K562 (cell line): ENCODE data around the gene PTGER3. TPM values are rescaled to one million over a fixed set of nuclear protein-coding genes. Genes with fewer than 3 reads are reported as not detected.

Experiments
- ATAC-seq: fragments of 200-7000 bp; cut with Tn5 transposase; 3 replicates; pipeline ENCODE4 v1.9.1; 2020; ENCODE audit warnings: moderate library complexity
- BruUV-seq: library from RNA; stranded (reverse); fragments of 400-500 nt; replicated peaks from 2 replicates; lab custom pipeline; 2021; lab: Mats Ljungman, UMichigan
- CTCF ChIA-PET: fragments of 300-600 bp; formaldehyde crosslinking; extraction: SDS; loops from one replicate; lab custom pipeline; 2021; ENCODE audit warnings: low intra/inter-chr PET ratio; lab: Yijun Ruan, JAX
- POLR2A ChIA-PET: fragments of 300-600, 350-650 bp; sonication (Branson Sonifier 250); formaldehyde crosslinking; extraction: SDS; loops from one replicate; lab custom pipeline; 2021; ENCODE audit warnings: antibody characterized with exemption, inconsistent platforms; lab: Yijun Ruan, JAX
- DNase-seq, 4 experiments: peaks; one replicate each; pipeline versions ENCODE4 v3.0.0 to v3.0.0-alpha.2; 2011 to 2018; ENCODE audit warnings: low spot score in 3 of 4, mixed read lengths in 3 of 4; ENCODE audit errors: extremely low read depth in 1 of 4
- FAIRE-seq: peaks from 2 replicates; lab custom pipeline; 2011; peaks lifted over from hg19 to GRCh38; lab: Jason Lieb, UNC
- H2AFZ ChIP-seq: 2 replicates; pipeline ENCODE4 v1.6.0; 2011; ENCODE audit warnings: low read depth, low read length, control low read depth, inconsistent platforms
- H3K27ac ChIP-seq: fragments of 200-600 bp; 3 replicates; pipeline ENCODE4 v1.8.0; 2011; ENCODE audit warnings: low read depth, mild to moderate bottlenecking, control low read depth, inconsistent platforms, low read length, moderate library complexity, mixed read lengths; ENCODE audit errors: extremely low read depth
- H3K27me3 ChIP-seq, 2 experiments: fragments of 300-600 bp in 1 of 2; 2 replicates in 1 of 2; 3 replicates in 1 of 2; pipeline versions ENCODE4 v1.6.0 to v1.8.0; 2011; ENCODE audit warnings: inconsistent platforms in 2 of 2, low read length in 2 of 2, mild to moderate bottlenecking in 1 of 2, mixed read lengths in 1 of 2, moderate library complexity in 1 of 2; ENCODE audit not compliant: control insufficient read depth in 2 of 2, insufficient read depth in 2 of 2
- H3K36me3 ChIP-seq: fragments of 300-600 bp; 3 replicates; pipeline ENCODE4 v1.8.0; 2011; ENCODE audit warnings: mild to moderate bottlenecking, low read length, inconsistent platforms; ENCODE audit not compliant: control insufficient read depth, insufficient read depth
- H3K4me1 ChIP-seq, 2 experiments: fragments of 200-600 bp in 1 of 2; replicated peaks in 1 of 2; 2 replicates in 1 of 2; 3 replicates in 1 of 2; pipeline versions ENCODE4 v1.5.1 to v1.8.0; 2011; ENCODE audit warnings: inconsistent platforms in 2 of 2, low read length in 2 of 2, mild to moderate bottlenecking in 1 of 2, mixed read lengths in 1 of 2, moderate library complexity in 1 of 2; ENCODE audit not compliant: control insufficient read depth in 2 of 2, insufficient read depth in 2 of 2
- H3K4me2 ChIP-seq: 2 replicates; pipeline ENCODE4 v1.6.1; 2011; ENCODE audit warnings: low read length, control low read depth, inconsistent platforms, mixed read lengths; ENCODE audit not compliant: insufficient read depth
- H3K4me3 ChIP-seq: fragments of 200-600 bp; sonication (generic), shearing (Covaris generic); 2 replicates; pipeline ENCODE4 v1.5.1; 2016; ENCODE audit warnings: control low read depth, inconsistent platforms
- H3K79me2 ChIP-seq: fragments of 200-600 bp; 3 replicates; pipeline ENCODE4 v1.8.0; 2011; ENCODE audit warnings: low read length, inconsistent platforms; ENCODE audit not compliant: control insufficient read depth, insufficient read depth
- H3K9ac ChIP-seq, 2 experiments: 2 replicates each; pipeline versions ENCODE4 v1.6.0 to v1.6.1; 2011; ENCODE audit warnings: low read depth in 2 of 2, low read length in 2 of 2, control low read depth in 1 of 2, inconsistent platforms in 1 of 2, mild to moderate bottlenecking in 1 of 2, mixed read lengths in 1 of 2; ENCODE audit not compliant: insufficient read depth in 1 of 2
- H3K9me1 ChIP-seq: one replicate; pipeline ENCODE4 v1.6.0; 2011; ENCODE audit warnings: inconsistent platforms, mild to moderate bottlenecking, low read length, moderate library complexity; ENCODE audit not compliant: control insufficient read depth, insufficient read depth
- H3K9me3 ChIP-seq: replicated peaks from 2 replicates; pipeline ENCODE4 v1.5.1; 2011; ENCODE audit warnings: low read depth, low read length, inconsistent platforms; ENCODE audit not compliant: control insufficient read depth, insufficient read depth
- H4K20me1 ChIP-seq: replicated peaks from 2 replicates; pipeline ENCODE4 v1.6.1; 2011; ENCODE audit warnings: low read length, inconsistent platforms, mixed read lengths; ENCODE audit not compliant: control insufficient read depth, insufficient read depth
- BMI1 ChIP-seq: fragments of 150-350 bp; IDR thresholded peaks from 2 replicates; pipeline ENCODE4 v1.6.1; 2014; ENCODE audit warnings: low read length
- CTCF ChIP-seq, 3 experiments: IDR thresholded peaks in 2 of 3; conservative IDR thresholded peaks in 1 of 3; 2 replicates each; pipeline ENCODE4 v1.5.1; 2011 to 2012; ENCODE audit warnings: low read length in 3 of 3, mild to moderate bottlenecking in 3 of 3, control low read depth in 2 of 3, improper control_type of control experiment in 1 of 3, inconsistent platforms in 1 of 3, low read depth in 1 of 3, mixed read lengths in 1 of 3, moderate library complexity in 1 of 3; ENCODE audit not compliant: insufficient read depth in 2 of 3
- POU5F1 ChIP-seq: fragments of 150-350 bp; IDR thresholded peaks from 2 replicates; pipeline ENCODE4 v1.6.1; 2014; ENCODE audit warnings: borderline replicate concordance, low read length, low read depth, mild to moderate bottlenecking; ENCODE audit not compliant: partially characterized antibody
- RAD21 ChIP-seq, 2 experiments: fragments of 250-450 bp in 1 of 2; fragments of 450-650 bp in 1 of 2; sonication (Bioruptor Pico) in 1 of 2; formaldehyde crosslinking in 1 of 2; IDR thresholded peaks in 1 of 2; conservative IDR thresholded peaks in 1 of 2; 2 replicates each; pipeline versions ENCODE4 v1.4.0 to v1.8.0; 2020 to 2022; ENCODE audit warnings: mild to moderate bottlenecking in 2 of 2, moderate library complexity in 1 of 2
- ZNF511 ChIP-seq: sonication (generic); formaldehyde crosslinking; IDR thresholded peaks from 2 replicates; pipeline ENCODE4 v1.8.0; 2022; ENCODE audit warnings: mild to moderate bottlenecking, missing genetic modification reagents
- ZNF75A ChIP-seq: fragments of 450-650 bp; formaldehyde crosslinking; IDR thresholded peaks from 2 replicates; pipeline ENCODE4 v1.4.0; 2020; ENCODE audit warnings: mild to moderate bottlenecking
- WGBS: fragments of 100-300 bp; shearing (Covaris generic); methylation state at CpG from one replicate; pipeline ENCODE4 v1.1.6; 2016; ENCODE audit warnings: low coverage, mixed read lengths; ENCODE audit not compliant: insufficient coverage; ENCODE audit errors: missing lambda C conversion rate; 5-methylcytosine and 5-hydroxymethylcytosine counted together
- in situ Hi-C: fragments of 300-500 bp; cut with MboI; formaldehyde crosslinking; loops from 4 replicates; pipeline ENCODE4 v1.15.0; 2018; ENCODE audit warnings: inconsistent platforms, mixed read lengths
- intact Hi-C: fragments of 100-400 bp; cut with micrococcal nuclease; formaldehyde crosslinking; loops from 2 replicates; pipeline ENCODE4 v1.14.2; 2022
- polyA plus RNA-seq, 8 experiments: library from polyadenylated mRNA; depleted of rRNA in 4 of 8; stranded (reverse) in 5 of 8; unstranded in 3 of 8; fragments of >200 nt; fragmentation: Nextera tagmentation in 2 of 8; fragmentation: Illumina TruSeq in 1 of 8; extraction: Ambion mirVana in 2 of 8; extraction: Trizol in 1 of 8; gene quantifications; 2 replicates each; pipeline versions ENCODE4 v1.2.1 to v1.2.3, GENCODE V29; 2011 to 2014; ENCODE audit warnings: inconsistent platforms in 1 of 8, missing spikeins in 1 of 8
- total RNA-seq, 7 experiments: library from RNA; depleted of rRNA in 6 of 7; stranded (reverse); fragments of >200 nt in 6 of 7; fragmentation: Illumina TruSeq in 2 of 7; extraction: Trizol in 2 of 7; gene quantifications; 2 replicates each; pipeline versions ENCODE4 v1.2.1 to v1.2.3, GENCODE V29; 2011 to 2021; ENCODE audit warnings: low replicate concordance in 1 of 7

PTGER3 gene
- total and polyA plus RNA-seq, 9 of the 15 experiments (the other 6 are each of a cell fraction or from before 2014, with no cell fraction given) = 3.8 to 28.5 (median 14.2) TPM

- peak; percentile 54 to 74 for TF ChIP-seq RAD21 (CRISPR knock-in tag; conservative IDR thresholded peaks at IDR 0.05 in 1 of 2, IDR thresholded peaks at IDR 0.05 in 1 of 2)
- peak in 1 of 3 experiments; percentile 54; a peak in 2 of 6 replicates for TF ChIP-seq CTCF (IDR thresholded peaks at IDR 0.05 in 2 of 3, conservative IDR thresholded peaks at IDR 0.05 in 1 of 3; ENCODE audit: insufficient read depth in 2 of 3, low read depth in 1 of 3, low read length in 3 of 3)
- TF ChIP-seq ZNF75A = no peak
- no peak for TF ChIP-seq POU5F1
These were observed 77.2 kb downstream of the PTGER3 start (continued) for GRCh38 chr1:70970407-70970806.

- intact Hi-C loops = no loop called here
- H3K9ac ChIP-seq = no peak overlapping the region
- H3K9me1 ChIP-seq = no peaks in the 10 kb centered on the region
- no peak overlapping the region for H3K4me2 ChIP-seq
- H3K27me3 ChIP-seq = no peaks in the 10 kb centered on the region
- H3K79me2 ChIP-seq = no peaks in the 10 kb centered on the region
- TF ChIP-seq BMI1 (no peak), ZNF511 (CRISPR knock-in tag) (no peak), CTCF (IDR thresholded peaks at IDR 0.05 in 2 of 3, conservative IDR thresholded peaks at IDR 0.05 in 1 of 3; ENCODE audit: insufficient read depth in 2 of 3, low read depth in 1 of 3, low read length in 3 of 3) (peak in 1 of 3 experiments; percentile 37; a peak in 2 of 6 replicates)
- POLR2A ChIA-PET = interaction anchor here (0.7 kb wide), 1 partner anchor 44 kb away, joined by 3 read pairs; no protein-coding TSS in a partner anchor
- CTCF ChIA-PET = no interaction called here
- in situ Hi-C loops = no loop called here
- no TSS peak for BruUV-seq
- no peak overlapping the region for H2AFZ ChIP-seq
- no peaks in the 10 kb centered on the region for H4K20me1 ChIP-seq
- peaks cover 0 to 4% of the 10 kb centered on the region in 2 experiments; a peak in 1 of 5 replicates for H3K4me1 ChIP-seq
- ATAC-seq (peak; percentile 75), FAIRE-seq (peak; percentile 71), DNase-seq (peak; percentile 11 to 37 (median 24))
- no peaks in the 10 kb centered on the region for H3K36me3 ChIP-seq
- H3K4me3 ChIP-seq = no peak overlapping the region
- WGBS = 54% methylated on average over 2 of the region's 2 CpGs
- H3K27ac ChIP-seq = no peak overlapping the region
- peaks cover 3% of the 10 kb centered on the region; the same call in 1 of the 2 replicates for H3K9me3 ChIP-seq
These were observed 81.5 kb downstream of the PTGER3 start for GRCh38 chr1:70966018-70966638.
